Thyroid gland (tissue), 4 donors: ENCODE results near the gene LRIG1. TPM values are rescaled to one million over a fixed set of nuclear protein-coding genes. Genes with fewer than 3 reads are reported as not detected.
A peak's percentile ranks its signal among the peaks of the same experiment; 100 is the strongest.

ENCODE experiments used
- DNase-seq, 2 donors: peaks; one replicate each; pipeline ENCODE4 v3.0.0-alpha.2; 2019
- H3K27ac ChIP-seq, 3 donors: fragments of 200-600 bp; sonication (generic); 1 replicate in 2 of 3; 2 replicates in 1 of 3; pipeline ENCODE4 v1.5.1; 2016 to 2019; ENCODE audit warnings: mild to moderate bottlenecking in 1 of 3, moderate library complexity in 1 of 3
- H3K27me3 ChIP-seq: fragments of 200-600 bp; sonication (generic); one replicate; pipeline ENCODE4 v1.5.1; 2019
- H3K36me3 ChIP-seq, 2 donors: fragments of 200-600 bp; sonication (generic); one replicate each; pipeline ENCODE4 v1.5.1; 2016 to 2019
- H3K4me1 ChIP-seq, 2 donors: fragments of 200-600 bp; sonication (generic); one replicate each; pipeline ENCODE4 v1.5.1; 2017 to 2019
- H3K4me3 ChIP-seq, 3 donors: fragments of 200-600 bp; sonication (generic); replicated peaks in 1 of 3; 1 replicate in 2 of 3; 2 replicates in 1 of 3; pipeline ENCODE4 v1.5.1; 2016; ENCODE audit warnings: mild to moderate bottlenecking in 1 of 3
- H3K9me3 ChIP-seq: fragments of 200-600 bp; sonication (generic); one replicate; pipeline ENCODE4 v1.5.1; 2017
- POLR2A ChIP-seq, 2 donors: fragments of 450-650 bp; IDR thresholded peaks; one replicate each; pipeline ENCODE4 v1.6.1; 2017; ENCODE audit warnings: antibody characterized with exemption in 2 of 2, mild to moderate bottlenecking in 2 of 2, moderate library complexity in 1 of 2
- WGBS, 2 donors: methylation state at CpG; one replicate each; pipeline ENCODE4 v1.1.5; 2017; 5-methylcytosine and 5-hydroxymethylcytosine counted together
- intact Hi-C: fragments of 100-400 bp; cut with DNase I; formaldehyde crosslinking; loops from one replicate; pipeline ENCODE4 v1.15.1; 2023
- total RNA-seq, 4 donors: library from RNA; depleted of rRNA; stranded (reverse); fragments of >200 nt; gene quantifications; one replicate each; pipeline ENCODE4 v1.2.3, GENCODE V29; 2016
- TF ChIP-seq, protein P1 (sequence below), 6 experiments: fragments of 200-600 bp in 3 of 6; fragments of 450-650 bp in 3 of 6; sonication (generic) in 3 of 6; IDR thresholded peaks; one replicate each; pipeline ENCODE4 v1.5.1; 2016 to 2019; ENCODE audit warnings: antibody characterized with exemption in 6 of 6, mild to moderate bottlenecking in 2 of 6, inconsistent platforms in 1 of 6, moderate library complexity in 1 of 6

LRIG1 gene
- total RNA-seq, 4 donors from 2014 or later, result 45.8 to 69.7 (median 61.7) TPM

DNA sequence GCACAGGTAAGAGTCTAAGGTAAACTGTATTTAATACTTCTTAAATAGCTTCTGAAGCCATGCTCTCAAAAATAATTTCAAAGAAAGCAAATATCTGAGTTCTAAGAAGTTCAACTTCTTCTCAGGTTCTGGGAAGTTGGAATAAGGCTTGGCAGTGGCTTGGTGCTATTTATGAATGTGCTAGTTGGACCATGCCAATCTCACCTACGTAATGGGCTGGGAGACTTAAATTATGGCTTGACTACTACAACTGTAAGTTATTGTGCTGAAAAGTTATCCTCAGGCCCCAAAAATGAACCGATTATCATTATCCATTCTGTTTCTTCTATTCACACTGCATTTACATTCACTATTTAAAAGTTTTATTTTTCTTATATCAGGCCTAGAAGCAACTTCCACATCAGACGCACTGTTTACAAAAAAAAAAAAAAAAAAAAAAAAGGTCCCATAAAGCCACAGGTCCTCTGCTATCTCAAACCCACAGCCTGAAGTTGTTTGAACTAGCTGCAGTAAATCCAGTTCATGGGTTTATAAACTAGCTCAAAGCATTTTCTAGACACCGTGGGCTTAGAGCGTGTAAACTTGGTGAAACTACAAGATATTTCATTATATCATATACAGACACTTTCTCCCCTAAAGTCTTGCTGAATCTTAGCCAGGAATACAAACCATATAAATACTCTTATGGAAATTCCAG is 3.4 kb downstream of the LRIG1 start:
- intact Hi-C loops, result no loop called here
- Histone ChIP-seq H3K4me3 (no peak overlapping the region), H3K27me3 (no peaks in the 10 kb centered on the region), H3K4me1 (peaks cover 50 to 62% of the 10 kb centered on the region in 2 donors), H3K36me3 (no peaks in the 10 kb centered on the region), H3K27ac (peak overlapping the region; percentile 65 to 93 (median 90)), H3K9me3 (no peaks in the 10 kb centered on the region)
- 81 to 82% methylated on average over 5 of the region's 5 CpGs for WGBS, 2 donors
- DNase-seq, result no peak
- TF ChIP-seq, protein P1, sequence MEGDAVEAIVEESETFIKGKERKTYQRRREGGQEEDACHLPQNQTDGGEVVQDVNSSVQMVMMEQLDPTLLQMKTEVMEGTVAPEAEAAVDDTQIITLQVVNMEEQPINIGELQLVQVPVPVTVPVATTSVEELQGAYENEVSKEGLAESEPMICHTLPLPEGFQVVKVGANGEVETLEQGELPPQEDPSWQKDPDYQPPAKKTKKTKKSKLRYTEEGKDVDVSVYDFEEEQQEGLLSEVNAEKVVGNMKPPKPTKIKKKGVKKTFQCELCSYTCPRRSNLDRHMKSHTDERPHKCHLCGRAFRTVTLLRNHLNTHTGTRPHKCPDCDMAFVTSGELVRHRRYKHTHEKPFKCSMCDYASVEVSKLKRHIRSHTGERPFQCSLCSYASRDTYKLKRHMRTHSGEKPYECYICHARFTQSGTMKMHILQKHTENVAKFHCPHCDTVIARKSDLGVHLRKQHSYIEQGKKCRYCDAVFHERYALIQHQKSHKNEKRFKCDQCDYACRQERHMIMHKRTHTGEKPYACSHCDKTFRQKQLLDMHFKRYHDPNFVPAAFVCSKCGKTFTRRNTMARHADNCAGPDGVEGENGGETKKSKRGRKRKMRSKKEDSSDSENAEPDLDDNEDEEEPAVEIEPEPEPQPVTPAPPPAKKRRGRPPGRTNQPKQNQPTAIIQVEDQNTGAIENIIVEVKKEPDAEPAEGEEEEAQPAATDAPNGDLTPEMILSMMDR (IDR thresholded peaks at IDR 0.05), result no peak
- TF ChIP-seq POLR2A (IDR thresholded peaks at IDR 0.05), result no peak

DNA sequence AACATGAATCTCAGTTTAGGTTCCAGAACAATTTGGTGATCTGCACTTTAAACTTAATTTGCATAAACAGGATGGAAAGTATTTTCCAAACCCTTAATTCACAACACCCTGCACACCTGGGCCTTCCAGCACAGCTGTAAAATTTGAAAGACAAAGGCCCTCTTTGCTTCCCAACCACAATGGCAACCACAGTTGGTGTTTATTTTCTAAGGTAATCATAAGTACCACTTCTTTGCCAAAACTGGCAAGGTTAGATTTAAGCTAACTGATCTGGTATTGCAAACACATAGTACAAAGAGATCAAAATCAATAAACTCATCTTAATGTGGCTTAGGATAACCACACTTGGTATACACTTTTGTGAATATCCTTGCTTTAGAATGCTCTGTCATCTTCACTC is 4.1 kb downstream of the LRIG1 start:
- no peak for DNase-seq
- Histone ChIP-seq H3K27me3 (no peaks in the 10 kb centered on the region), H3K4me3 (no peak overlapping the region), H3K9me3 (no peaks in the 10 kb centered on the region), H3K36me3 (no peaks in the 10 kb centered on the region), H3K4me1 (peaks cover 57 to 69% of the 10 kb centered on the region in 2 donors), H3K27ac (peak overlapping the region; percentile 65 to 93 (median 90))
- no peak for TF ChIP-seq POLR2A (IDR thresholded peaks at IDR 0.05)
- TF ChIP-seq, protein P1 (IDR thresholded peaks at IDR 0.05), result no peak
- intact Hi-C loops, result no loop called here

DNA sequence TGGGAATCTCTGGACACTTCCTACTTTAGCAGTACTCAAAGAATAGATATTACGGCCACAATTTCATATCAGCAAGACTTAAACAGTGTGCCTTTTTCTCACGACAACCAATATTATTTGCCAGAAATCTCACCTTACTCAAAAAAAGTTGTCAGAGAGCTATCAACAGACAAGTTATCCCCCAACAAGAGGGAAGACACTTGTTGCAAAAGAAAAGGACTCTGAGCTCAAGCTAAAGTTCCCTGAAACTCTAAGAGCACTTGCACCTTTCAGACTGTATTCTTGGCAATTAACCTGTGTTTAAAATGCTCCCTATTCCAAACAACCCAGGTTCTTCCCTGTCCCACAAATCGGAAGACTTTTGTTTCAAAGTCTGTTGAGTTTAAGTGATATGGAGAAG is 4.5 kb downstream of the LRIG1 start:
- intact Hi-C loops, result no loop called here
- peak overlapping the region; percentile 65 to 93 (median 90) for H3K27ac ChIP-seq
- H3K4me3 ChIP-seq, result no peak overlapping the region
- TF ChIP-seq, protein P1 (IDR thresholded peaks at IDR 0.05), result no peak
- no peak for TF ChIP-seq POLR2A (IDR thresholded peaks at IDR 0.05)
- H3K9me3 ChIP-seq, result no peaks in the 10 kb centered on the region
- no peak for DNase-seq
- H3K27me3 ChIP-seq, result no peaks in the 10 kb centered on the region
- H3K36me3 ChIP-seq, result no peaks in the 10 kb centered on the region
- 75 to 77% methylated on average over 3 of the region's 3 CpGs for WGBS, 2 donors
- peaks cover 59 to 69% of the 10 kb centered on the region in 2 donors for H3K4me1 ChIP-seq

DNA sequence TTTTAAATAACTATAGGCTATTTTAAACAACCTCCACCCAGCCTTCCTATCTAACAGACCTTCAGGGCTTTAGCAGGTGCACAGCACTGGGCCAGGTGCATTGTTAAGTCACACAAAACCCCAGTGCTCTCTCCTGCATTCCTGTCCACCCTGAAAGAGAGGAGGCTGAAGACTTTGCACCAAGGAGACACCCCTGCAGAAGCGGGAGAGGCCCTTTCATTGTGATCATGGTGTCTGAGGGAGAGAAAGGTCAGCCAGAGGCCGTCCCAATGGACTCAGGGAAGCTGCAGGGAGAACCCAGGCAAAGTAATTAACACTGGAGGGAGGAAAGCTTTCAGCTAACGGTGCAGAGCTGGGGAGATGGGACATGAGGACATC is 5.2 kb downstream of the LRIG1 start:
- intact Hi-C loops, result no loop called here
- WGBS, 2 donors, result 75 to 92% methylated on average over 3 of the region's 3 CpGs
- Histone ChIP-seq H3K27me3 (no peaks in the 10 kb centered on the region), H3K4me3 (no peak overlapping the region), H3K27ac (peak overlapping the region in 2 of 3 donors; percentile 90 to 93), H3K9me3 (no peaks in the 10 kb centered on the region), H3K4me1 (peaks cover 65 to 75% of the 10 kb centered on the region in 2 donors), H3K36me3 (no peaks in the 10 kb centered on the region)
- no peak for TF ChIP-seq POLR2A (IDR thresholded peaks at IDR 0.05)
- TF ChIP-seq, protein P1 (IDR thresholded peaks at IDR 0.05), result no peak
- no peak for DNase-seq

DNA sequence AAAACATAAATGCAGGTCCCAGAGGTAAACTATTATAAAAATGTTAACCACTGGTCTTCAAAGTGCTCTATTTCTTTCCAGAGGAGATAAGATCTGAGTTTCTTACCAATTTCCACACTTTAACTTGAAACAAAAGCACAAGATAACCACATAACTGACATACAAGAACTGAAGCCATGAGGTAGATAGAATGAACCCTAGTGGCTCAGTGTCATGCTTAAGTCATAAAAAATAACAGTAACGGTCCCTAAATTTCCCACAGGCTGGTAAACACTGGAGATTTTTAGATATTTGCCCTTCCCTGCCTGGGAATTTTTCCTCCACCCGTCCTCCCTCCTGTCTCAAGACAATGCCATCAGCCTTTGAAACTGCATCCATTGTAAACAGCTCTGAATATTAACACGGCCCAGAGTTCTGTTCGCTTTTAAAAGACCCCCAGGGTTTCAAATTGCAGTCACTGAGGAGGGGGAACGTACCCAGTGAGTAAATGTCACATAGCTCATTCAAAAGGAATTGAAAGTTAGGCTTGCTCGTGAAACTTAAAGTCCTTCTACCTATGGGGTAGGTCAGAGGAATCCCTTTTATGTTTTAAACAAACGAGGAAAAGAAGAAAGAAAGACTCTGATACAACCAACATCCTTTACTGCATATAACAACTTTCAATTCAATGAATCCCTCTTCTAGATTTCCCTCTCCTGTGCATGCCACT is 5.7 kb downstream of the LRIG1 start:
- Histone ChIP-seq H3K4me1 (peaks cover 71 to 80% of the 10 kb centered on the region in 2 donors), H3K27ac (peak overlapping the region; percentile 8 to 93 (median 90)), H3K4me3 (no peak overlapping the region), H3K27me3 (no peaks in the 10 kb centered on the region), H3K9me3 (no peaks in the 10 kb centered on the region), H3K36me3 (no peaks in the 10 kb centered on the region)
- intact Hi-C loops, result no loop called here
- DNase-seq, result no peak
- no peak for TF ChIP-seq POLR2A (IDR thresholded peaks at IDR 0.05)
- TF ChIP-seq, protein P1 (IDR thresholded peaks at IDR 0.05), result no peak
- WGBS, 2 donors, result 80 to 83% methylated on average over 7 of the region's 7 CpGs
